Brain microvascular endothelial cell (primary cell): ENCODE data around the gene SPATA2.

Source experiments
- DNase-seq: peaks from one replicate; pipeline ENCODE4 v3.0.0-alpha.2; 2020
- H3K27ac ChIP-seq: fragments of 250-450 bp; sonication (Bioruptor Pico); 2 replicates; pipeline ENCODE4 v1.5.1; 2020; ENCODE audit warnings: mild to moderate bottlenecking, moderate library complexity
- H3K27me3 ChIP-seq: fragments of 250-450 bp; sonication (Bioruptor Pico); replicated peaks from 2 replicates; pipeline ENCODE4 v1.5.1; 2020; ENCODE audit warnings: mild to moderate bottlenecking
- H3K36me3 ChIP-seq: fragments of 250-450 bp; sonication (Bioruptor Pico); replicated peaks from 2 replicates; pipeline ENCODE4 v1.5.1; 2020; ENCODE audit warnings: mild to moderate bottlenecking
- H3K4me3 ChIP-seq: 2 replicates; pipeline ENCODE4 v1.5.1; 2011; ENCODE audit warnings: low read depth, mild to moderate bottlenecking, control low read depth, low read length, moderate library complexity
- in situ Hi-C: cut with HindIII; loops from 2 replicates; pipeline ENCODE4 v1.10.0; 2017; ENCODE audit warnings: low sequenced_read_pairs, low pct_ligation_motif_present
- TF ChIP-seq, protein P1 (sequence below): IDR thresholded peaks from 2 replicates; pipeline ENCODE4 v1.5.1; 2011; ENCODE audit warnings: low read depth, mild to moderate bottlenecking, moderate library complexity, low read length, control low read depth, inconsistent platforms; ENCODE audit errors: missing control alignments

The SPATA2 gene

DNA sequence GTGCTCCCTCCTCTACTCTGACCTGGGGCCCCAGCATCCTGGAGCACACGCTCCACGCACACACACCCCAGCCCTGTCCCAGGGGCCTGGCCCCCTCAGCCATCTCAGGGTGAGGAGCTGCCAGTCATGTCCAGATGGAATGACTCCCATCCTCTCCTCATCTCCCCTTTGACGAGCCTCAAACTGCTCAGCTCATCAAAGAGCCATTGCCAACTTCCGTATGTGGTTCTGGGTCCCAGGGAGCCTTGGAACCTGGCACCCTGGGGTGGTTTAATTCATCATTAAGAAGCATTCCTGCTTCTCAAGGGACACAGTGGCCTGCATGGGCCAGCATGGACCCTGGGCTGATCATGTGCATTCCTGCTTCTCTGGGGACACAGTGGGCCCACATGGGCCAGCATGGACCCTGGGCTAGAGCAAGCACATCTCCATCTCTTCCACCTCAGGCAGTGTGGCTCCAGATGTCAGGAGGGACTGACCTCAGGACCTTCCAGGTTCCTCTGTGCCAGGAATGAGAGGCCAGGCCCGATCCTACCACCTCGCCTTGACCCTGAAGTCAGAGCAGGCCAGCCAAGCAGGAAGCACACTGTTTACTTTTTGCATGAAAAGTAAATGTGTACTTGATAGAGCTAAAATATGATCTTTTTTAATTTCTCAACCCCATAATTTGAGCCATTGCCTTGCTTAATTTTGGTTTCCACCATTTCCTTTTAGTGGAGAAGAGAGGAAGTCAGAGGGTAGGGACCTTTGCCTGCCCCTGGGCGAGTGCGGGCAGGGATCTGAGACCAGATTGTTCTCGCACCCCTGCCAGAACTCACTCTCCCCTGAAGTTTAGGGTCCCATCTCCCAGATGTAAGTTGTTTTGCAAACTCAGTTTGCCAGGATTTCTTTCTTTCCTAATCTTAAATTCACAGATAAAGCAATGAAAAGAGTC is 26.1 kb downstream of the SPATA2 start:
- Histone ChIP-seq H3K36me3 (no peaks in the 10 kb centered on the region), H3K27ac (no peak overlapping the region), H3K4me3 (no peak overlapping the region), H3K27me3 (no peaks in the 10 kb centered on the region)
- in situ Hi-C loops: no loop called here
- TF ChIP-seq, protein P1, sequence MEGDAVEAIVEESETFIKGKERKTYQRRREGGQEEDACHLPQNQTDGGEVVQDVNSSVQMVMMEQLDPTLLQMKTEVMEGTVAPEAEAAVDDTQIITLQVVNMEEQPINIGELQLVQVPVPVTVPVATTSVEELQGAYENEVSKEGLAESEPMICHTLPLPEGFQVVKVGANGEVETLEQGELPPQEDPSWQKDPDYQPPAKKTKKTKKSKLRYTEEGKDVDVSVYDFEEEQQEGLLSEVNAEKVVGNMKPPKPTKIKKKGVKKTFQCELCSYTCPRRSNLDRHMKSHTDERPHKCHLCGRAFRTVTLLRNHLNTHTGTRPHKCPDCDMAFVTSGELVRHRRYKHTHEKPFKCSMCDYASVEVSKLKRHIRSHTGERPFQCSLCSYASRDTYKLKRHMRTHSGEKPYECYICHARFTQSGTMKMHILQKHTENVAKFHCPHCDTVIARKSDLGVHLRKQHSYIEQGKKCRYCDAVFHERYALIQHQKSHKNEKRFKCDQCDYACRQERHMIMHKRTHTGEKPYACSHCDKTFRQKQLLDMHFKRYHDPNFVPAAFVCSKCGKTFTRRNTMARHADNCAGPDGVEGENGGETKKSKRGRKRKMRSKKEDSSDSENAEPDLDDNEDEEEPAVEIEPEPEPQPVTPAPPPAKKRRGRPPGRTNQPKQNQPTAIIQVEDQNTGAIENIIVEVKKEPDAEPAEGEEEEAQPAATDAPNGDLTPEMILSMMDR: no peak
- DNase-seq: no peak

DNA sequence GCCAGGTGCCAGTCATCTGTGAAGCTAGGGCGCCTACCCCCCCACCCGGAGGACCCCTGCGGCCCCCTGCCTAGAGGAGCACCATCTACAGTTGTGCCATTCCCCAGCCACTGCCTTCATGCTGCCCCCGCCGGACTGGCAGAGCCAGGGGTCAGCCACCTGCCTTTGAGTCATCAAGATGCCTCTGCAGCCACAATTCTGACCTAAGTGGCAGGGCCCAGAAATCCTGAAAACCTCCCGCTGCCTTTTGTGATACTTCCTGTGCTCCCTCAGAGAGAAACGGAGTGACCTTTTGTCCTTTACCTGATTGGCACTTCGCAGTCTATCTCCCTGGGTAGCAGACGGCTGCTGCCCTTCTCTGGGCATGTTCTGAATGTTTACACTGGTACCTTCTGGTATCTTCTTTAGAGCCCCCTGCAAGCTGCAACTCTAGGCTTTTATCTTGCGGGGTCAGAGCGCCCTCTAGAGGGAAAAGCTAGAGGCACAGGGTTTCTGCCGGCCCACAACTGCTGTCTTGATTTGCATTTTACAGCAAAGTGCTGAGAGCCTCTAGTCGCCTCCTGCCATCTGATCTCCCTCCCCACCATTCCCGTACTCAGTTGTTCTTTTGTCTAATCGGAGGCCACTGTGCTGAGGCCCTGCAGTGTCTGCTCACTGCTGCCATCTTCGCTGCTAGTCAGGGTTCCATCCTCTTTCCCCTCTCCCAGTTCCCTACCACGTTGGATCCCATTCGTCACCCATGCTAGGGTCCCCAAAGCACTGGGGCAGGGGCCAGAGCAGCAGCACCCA is 26.9 kb downstream of the SPATA2 start:
- Histone ChIP-seq H3K36me3 (peaks cover 3% of the 10 kb centered on the region), H3K27me3 (no peaks in the 10 kb centered on the region), H3K4me3 (no peak overlapping the region), H3K27ac (no peak overlapping the region)
- TF ChIP-seq, protein P1: peak; percentile 96
- peak; percentile 58 for DNase-seq
- in situ Hi-C loops: no loop called here

DNA sequence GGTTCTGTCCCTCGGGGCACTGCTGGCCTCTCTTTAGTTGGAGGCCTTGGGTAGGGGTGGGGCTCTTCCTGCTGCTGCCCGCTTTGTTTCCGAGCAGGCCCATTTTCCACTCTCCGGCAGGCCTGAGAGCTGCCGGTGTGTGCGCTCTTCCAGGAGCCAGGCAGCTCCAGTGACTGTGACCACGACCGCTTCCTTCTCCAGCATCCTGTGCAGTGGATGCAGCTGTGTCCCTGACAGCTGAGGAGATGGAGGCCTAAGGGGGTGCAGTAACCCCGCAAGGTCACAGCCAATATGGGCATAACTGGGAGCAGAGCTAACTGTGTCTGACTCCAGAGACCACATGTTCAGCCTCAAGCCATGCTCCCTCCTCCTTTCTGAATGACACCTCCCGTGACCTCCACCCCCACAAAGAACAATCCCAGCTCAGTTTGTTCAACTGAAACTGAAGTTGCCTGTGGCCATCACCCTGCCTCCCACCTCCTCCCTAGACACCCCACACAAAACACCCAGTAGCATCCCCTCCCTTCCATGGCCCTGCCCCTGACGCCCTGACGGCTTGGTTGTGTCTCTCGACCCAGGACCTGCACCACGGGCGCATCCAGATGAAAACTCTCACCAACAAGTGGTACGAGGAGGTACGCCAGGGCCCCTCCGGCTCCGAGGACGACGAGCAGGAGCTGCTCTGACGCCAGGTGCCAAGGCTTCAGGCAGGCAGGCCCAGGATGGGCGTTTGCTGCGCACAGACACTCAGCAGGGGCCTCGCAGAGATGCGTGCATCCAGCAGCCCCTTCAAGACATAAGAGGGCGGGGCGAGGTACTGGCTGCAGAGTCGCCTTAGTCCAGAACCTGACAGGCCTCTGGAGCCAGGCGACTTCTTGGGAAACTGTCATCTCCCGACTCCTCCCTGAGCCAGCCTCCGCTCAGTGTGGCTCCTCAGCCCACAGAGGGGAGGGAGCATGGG is 27.8 kb downstream of the SPATA2 start:
- Histone ChIP-seq H3K27me3 (no peaks in the 10 kb centered on the region), H3K27ac (no peak overlapping the region), H3K36me3 (peaks cover 3% of the 10 kb centered on the region), H3K4me3 (no peak overlapping the region)
- peak; percentile 16 for DNase-seq
- TF ChIP-seq, protein P1: no peak
- in situ Hi-C loops: no loop called here

DNA sequence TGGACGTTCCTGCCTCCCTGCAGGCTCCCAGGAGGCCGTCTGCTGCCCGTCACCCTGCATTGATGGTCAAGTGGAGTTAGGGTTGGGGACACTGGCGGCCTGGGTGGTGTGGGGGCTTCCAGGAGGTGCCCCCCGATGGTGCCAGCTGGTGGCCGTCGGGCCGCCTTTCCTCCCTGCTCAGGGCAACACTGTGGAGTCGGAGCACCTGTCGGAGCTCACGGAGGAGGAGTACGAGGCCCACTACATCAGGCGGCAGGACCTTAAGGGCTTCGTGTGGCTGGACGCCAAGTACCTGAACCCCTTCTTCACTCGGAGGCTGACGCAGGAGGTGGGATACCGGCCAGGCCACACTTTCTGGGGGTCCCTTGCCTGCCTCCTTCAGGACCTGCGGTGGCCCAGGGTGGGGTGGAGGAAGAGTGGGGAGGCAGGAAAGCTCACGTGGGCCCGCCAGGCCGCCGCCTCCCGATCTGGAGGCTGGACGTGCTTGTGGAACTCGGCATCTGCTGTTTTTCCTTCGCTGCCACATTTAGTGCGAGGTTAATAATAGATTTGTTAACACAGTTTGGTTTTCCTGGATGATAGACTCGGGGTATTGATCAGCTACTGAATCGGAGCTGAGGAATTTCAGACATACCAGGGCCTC is 28.6 kb downstream of the SPATA2 start:
- peaks cover 3% of the 10 kb centered on the region for H3K36me3 ChIP-seq
- no peak for DNase-seq

More for the DNA sequence above, 28.6 kb downstream of the SPATA2 start:
- in situ Hi-C loops: no loop called here
- Histone ChIP-seq H3K27ac (no peak overlapping the region), H3K4me3 (no peak overlapping the region), H3K27me3 (no peaks in the 10 kb centered on the region)
- TF ChIP-seq, protein P1: no peak
